Body of pancreas (tissue), 4 donors: ENCODE measurements around the gene RAD21L1. TPM values are rescaled to one million over a fixed set of nuclear protein-coding genes. Genes with fewer than 3 reads are reported as not detected.
A peak's percentile ranks its signal among the peaks of the same experiment; 100 is the strongest.

Source experiments
- ATAC-seq: fragments of 150-250 bp; one replicate; pipeline ENCODE4 v1.9.1; 2016
- DNase-seq, 4 donors: peaks; one replicate each; pipeline ENCODE4 v3.0.0-alpha.2; 2019
- H3K27ac ChIP-seq, 4 donors: fragments of 200-600 bp; sonication (generic); 1 replicate in 3 of 4; 2 replicates in 1 of 4; pipeline versions ENCODE4 v1.5.1 to v1.6.1; 2016 to 2019; ENCODE audit warnings: mild to moderate bottlenecking in 1 of 4, mixed read lengths in 1 of 4, moderate library complexity in 1 of 4
- H3K27me3 ChIP-seq, 2 donors: fragments of 200-600 bp; sonication (generic); one replicate each; pipeline ENCODE4 v1.6.0; 2016; ENCODE audit warnings: mild to moderate bottlenecking in 1 of 2
- H3K36me3 ChIP-seq, 2 donors: fragments of 200-600 bp; sonication (generic); replicated peaks in 1 of 2; 2 replicates each; pipeline ENCODE4 v1.5.1; 2016; ENCODE audit warnings: low read depth in 2 of 2; ENCODE audit not compliant: insufficient read depth in 1 of 2
- H3K4me1 ChIP-seq: fragments of 200-600 bp; sonication (generic); one replicate; pipeline ENCODE4 v1.6.0; 2016
- H3K4me3 ChIP-seq, 2 donors: fragments of 200-600 bp; sonication (generic); 1 replicate in 1 of 2; 2 replicates in 1 of 2; pipeline ENCODE4 v1.5.1; 2016 to 2019
- H3K9me3 ChIP-seq, 3 donors: fragments of 200-600 bp; sonication (generic); 1 replicate in 2 of 3; 2 replicates in 1 of 3; pipeline ENCODE4 v1.5.1; 2016
- CTCF ChIP-seq, 7 experiments: fragments of 450-650 bp in 4 of 7; fragments of 200-600 bp in 3 of 7; sonication (generic) in 3 of 7; IDR thresholded peaks; one replicate each; pipeline ENCODE4 v1.5.1; 2016 to 2019; ENCODE audit warnings: antibody characterized with exemption in 7 of 7
- POLR2A ChIP-seq, 3 donors: fragments of 450-650 bp; IDR thresholded peaks; one replicate each; pipeline ENCODE4 v1.6.1; 2016; ENCODE audit warnings: antibody characterized with exemption in 3 of 3, mild to moderate bottlenecking in 2 of 3
- WGBS, 2 donors: methylation state at CpG; one replicate each; pipeline ENCODE4 v1.1.5; 2017; 5-methylcytosine and 5-hydroxymethylcytosine counted together
- intact Hi-C: fragments of 100-400 bp; cut with DNase I; formaldehyde crosslinking; loops from one replicate; pipeline ENCODE4 v1.15.1; 2023
- total RNA-seq, 2 donors: library from RNA; depleted of rRNA; stranded (reverse); fragments of >200 nt; gene quantifications; one replicate each; pipeline ENCODE4 v1.1.0, GENCODE V29; 2016

RAD21L1 gene
- total RNA-seq, 2 donors from 2014 or later = not detected

- ATAC-seq = no peak
- Histone ChIP-seq H3K27ac (no peak overlapping the region), H3K4me1 (peaks cover 15% of the 10 kb centered on the region), H3K9me3 (no peaks in the 10 kb centered on the region), H3K27me3 (no peaks in the 10 kb centered on the region), H3K36me3 (no peaks in the 10 kb centered on the region), H3K4me3 (no peak overlapping the region)
- intact Hi-C loops = no loop called here
- no peak for DNase-seq
- WGBS, 2 donors = 63 to 65% methylated on average over 5 to 6 of the region's 6 CpGs
- TF ChIP-seq POLR2A (IDR thresholded peaks at IDR 0.05) (no peak), CTCF (IDR thresholded peaks at IDR 0.05) (no peak)
These were observed 54.6 kb downstream of the RAD21L1 start for GRCh38 chr20:1280195-1281102.

- Histone ChIP-seq H3K27me3 (no peaks in the 10 kb centered on the region), H3K9me3 (no peaks in the 10 kb centered on the region), H3K36me3 (no peaks in the 10 kb centered on the region), H3K4me3 (no peak overlapping the region), H3K4me1 (peaks cover 15% of the 10 kb centered on the region), H3K27ac (peak overlapping the region in 1 of 4 donors; percentile 35)
- ATAC-seq (peak; percentile 73), DNase-seq (peak in 2 of 4 donors; percentile 36 to 45)
- WGBS, 2 donors = 10 to 24% methylated on average over 7 of the region's 7 CpGs
- TF ChIP-seq CTCF (IDR thresholded peaks at IDR 0.05) = no peak
- TF ChIP-seq POLR2A (IDR thresholded peaks at IDR 0.05) = no peak
- intact Hi-C loops = no loop called here
These were observed 55.6 kb downstream of the RAD21L1 start for GRCh38 chr20:1281279-1282057.

- DNase-seq (no peak), ATAC-seq (no peak)
- TF ChIP-seq CTCF (IDR thresholded peaks at IDR 0.05) (no peak), POLR2A (IDR thresholded peaks at IDR 0.05) (no peak)
- intact Hi-C loops = no loop called here
- no peaks in the 10 kb centered on the region for H3K36me3 ChIP-seq
- H3K9me3 ChIP-seq = no peaks in the 10 kb centered on the region
- 54 to 71% methylated on average over 3 of the region's 3 CpGs for WGBS, 2 donors
- no peaks in the 10 kb centered on the region for H3K27me3 ChIP-seq
- H3K4me3 ChIP-seq = no peak overlapping the region
- H3K4me1 ChIP-seq = peaks cover 15% of the 10 kb centered on the region
- no peak overlapping the region for H3K27ac ChIP-seq
These were observed 57.1 kb downstream of the RAD21L1 start for GRCh38 chr20:1282966-1283365.

- intact Hi-C loops = no loop called here
- ATAC-seq = no peak
- Histone ChIP-seq H3K9me3 (no peaks in the 10 kb centered on the region), H3K27ac (no peak overlapping the region), H3K27me3 (no peaks in the 10 kb centered on the region), H3K36me3 (no peaks in the 10 kb centered on the region), H3K4me1 (peaks cover 15% of the 10 kb centered on the region), H3K4me3 (no peak overlapping the region)
- no peak for DNase-seq
- 79 to 82% methylated on average over 8 to 9 of the region's 9 CpGs for WGBS, 2 donors
- TF ChIP-seq CTCF (IDR thresholded peaks at IDR 0.05) (no peak), POLR2A (IDR thresholded peaks at IDR 0.05) (no peak)
These were observed 58.0 kb downstream of the RAD21L1 start for GRCh38 chr20:1283522-1284510.
